Osteoblast (primary cell): ENCODE results near the gene GDF2. TPM values are rescaled to one million over a fixed set of nuclear protein-coding genes. Genes with fewer than 3 reads are reported as not detected.

Experiments
- DNase-seq: peaks from one replicate; pipeline ENCODE4 v3.0.0; 2011; ENCODE audit warnings: low spot score, mixed read lengths; ENCODE audit not compliant: insufficient read length; ENCODE audit errors: missing footprints
- H2AFZ ChIP-seq: 2 replicates; pipeline ENCODE4 v1.6.0; 2011; ENCODE audit warnings: mild to moderate bottlenecking, low read length
- H3K27ac ChIP-seq: 2 replicates; pipeline ENCODE4 v1.5.1; 2011; ENCODE audit warnings: mild to moderate bottlenecking, low read depth, low read length, moderate library complexity
- H3K27me3 ChIP-seq: 2 replicates; pipeline ENCODE4 v1.6.0; 2012; ENCODE audit warnings: mild to moderate bottlenecking, control low read depth, inconsistent platforms, low read length, moderate library complexity; ENCODE audit not compliant: insufficient read depth
- H3K36me3 ChIP-seq: 2 replicates; pipeline ENCODE4 v1.5.1; 2011; ENCODE audit warnings: mild to moderate bottlenecking, low read length, control low read depth, moderate library complexity; ENCODE audit not compliant: insufficient read depth
- H3K4me1 ChIP-seq: 2 replicates; pipeline ENCODE4 v1.5.1; 2011; ENCODE audit warnings: mild to moderate bottlenecking, low read length, control low read depth, moderate library complexity; ENCODE audit not compliant: insufficient read depth
- H3K4me2 ChIP-seq: 2 replicates; pipeline ENCODE4 v1.6.0; 2011; ENCODE audit warnings: mild to moderate bottlenecking, low read length; ENCODE audit not compliant: insufficient read depth
- H3K4me3 ChIP-seq: fragments of 200-600 bp; sonication (generic); 3 replicates; pipeline ENCODE4 v1.5.1; 2012; ENCODE audit warnings: mild to moderate bottlenecking, low read length, inconsistent platforms; ENCODE audit not compliant: insufficient read depth
- H3K79me2 ChIP-seq: 2 replicates; pipeline ENCODE4 v1.6.0; 2012; ENCODE audit warnings: mild to moderate bottlenecking, low read length, control low read depth, inconsistent platforms; ENCODE audit not compliant: insufficient read depth
- H3K9me3 ChIP-seq: 2 replicates; pipeline ENCODE4 v1.5.1; 2011; ENCODE audit warnings: low read depth, low read length, control low read depth
- H4K20me1 ChIP-seq: 2 replicates; pipeline ENCODE4 v1.6.0; 2012; ENCODE audit warnings: mild to moderate bottlenecking, low read length, control low read depth; ENCODE audit not compliant: insufficient read depth
- total RNA-seq: library from RNA; depleted of rRNA; stranded (reverse); fragments of >200 nt; gene quantifications from 2 replicates; pipeline ENCODE4 v1.2.3, GENCODE V29; 2012
- TF ChIP-seq, protein P1 (sequence below): IDR thresholded peaks from 2 replicates; pipeline ENCODE4 v1.5.1; 2011; ENCODE audit warnings: mild to moderate bottlenecking, low read depth, low read length, moderate library complexity; ENCODE audit errors: extremely low read depth

Gene GDF2
- total RNA-seq, 1 donor: not detected

DNA sequence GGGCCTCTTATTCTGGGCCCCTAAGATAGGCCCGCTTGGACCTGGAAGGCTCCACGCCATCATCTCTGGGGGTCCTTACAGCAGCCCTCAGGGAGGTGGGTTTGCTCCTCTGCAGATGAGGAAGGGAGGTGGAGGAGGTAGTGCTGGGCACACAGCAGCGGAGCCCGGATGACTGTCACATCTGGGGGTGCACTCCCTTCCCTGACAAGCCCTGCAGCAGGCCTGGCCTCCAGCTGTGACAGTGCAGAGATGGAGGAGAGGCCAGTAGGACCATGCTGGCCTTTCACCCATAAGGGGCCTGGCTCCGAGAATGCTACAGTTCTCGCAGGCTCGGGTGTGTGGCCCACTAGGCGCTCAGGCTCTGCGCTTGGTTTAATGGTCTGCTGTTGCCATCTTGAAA is 9.2 kb downstream of the GDF2 start:
- Histone ChIP-seq H3K4me2 (no peak overlapping the region), H2AFZ (no peak overlapping the region), H3K79me2 (no peaks in the 10 kb centered on the region), H4K20me1 (no peaks in the 10 kb centered on the region), H3K27ac (no peak overlapping the region), H3K9me3 (no peaks in the 10 kb centered on the region), H3K4me3 (no peak overlapping the region), H3K4me1 (no peaks in the 10 kb centered on the region), H3K36me3 (no peaks in the 10 kb centered on the region), H3K27me3 (peaks cover 22% of the 10 kb centered on the region)
- peak; percentile 3 for DNase-seq
- TF ChIP-seq, protein P1, sequence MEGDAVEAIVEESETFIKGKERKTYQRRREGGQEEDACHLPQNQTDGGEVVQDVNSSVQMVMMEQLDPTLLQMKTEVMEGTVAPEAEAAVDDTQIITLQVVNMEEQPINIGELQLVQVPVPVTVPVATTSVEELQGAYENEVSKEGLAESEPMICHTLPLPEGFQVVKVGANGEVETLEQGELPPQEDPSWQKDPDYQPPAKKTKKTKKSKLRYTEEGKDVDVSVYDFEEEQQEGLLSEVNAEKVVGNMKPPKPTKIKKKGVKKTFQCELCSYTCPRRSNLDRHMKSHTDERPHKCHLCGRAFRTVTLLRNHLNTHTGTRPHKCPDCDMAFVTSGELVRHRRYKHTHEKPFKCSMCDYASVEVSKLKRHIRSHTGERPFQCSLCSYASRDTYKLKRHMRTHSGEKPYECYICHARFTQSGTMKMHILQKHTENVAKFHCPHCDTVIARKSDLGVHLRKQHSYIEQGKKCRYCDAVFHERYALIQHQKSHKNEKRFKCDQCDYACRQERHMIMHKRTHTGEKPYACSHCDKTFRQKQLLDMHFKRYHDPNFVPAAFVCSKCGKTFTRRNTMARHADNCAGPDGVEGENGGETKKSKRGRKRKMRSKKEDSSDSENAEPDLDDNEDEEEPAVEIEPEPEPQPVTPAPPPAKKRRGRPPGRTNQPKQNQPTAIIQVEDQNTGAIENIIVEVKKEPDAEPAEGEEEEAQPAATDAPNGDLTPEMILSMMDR: no peak

DNA sequence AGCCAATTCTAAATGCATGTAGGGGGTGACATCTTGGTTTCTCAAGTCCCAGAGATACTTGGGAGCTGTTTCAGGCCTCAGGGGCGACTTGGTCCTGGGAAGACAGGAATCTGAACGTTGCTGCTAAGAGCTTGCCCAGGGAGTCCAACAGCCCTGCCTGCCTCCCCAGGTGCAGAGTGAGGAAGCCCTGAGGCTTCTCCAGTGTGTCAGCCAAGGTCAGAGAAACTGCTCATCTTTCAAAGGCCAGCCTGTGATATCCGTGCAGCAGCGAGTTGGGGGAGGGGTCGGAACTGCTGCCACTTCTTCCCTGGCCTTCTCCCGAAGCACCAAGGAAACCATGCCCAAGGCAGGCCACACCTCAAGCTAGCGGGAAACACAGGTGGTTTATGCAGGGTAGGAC is 9.7 kb downstream of the GDF2 start:
- H3K79me2 ChIP-seq: no peaks in the 10 kb centered on the region
- no peak overlapping the region for H3K27ac ChIP-seq
- H3K4me3 ChIP-seq: no peak overlapping the region
- no peaks in the 10 kb centered on the region for H3K4me1 ChIP-seq
- H3K9me3 ChIP-seq: no peaks in the 10 kb centered on the region
- no peak overlapping the region for H2AFZ ChIP-seq
- H3K36me3 ChIP-seq: no peaks in the 10 kb centered on the region
- TF ChIP-seq, protein P1: no peak
- no peaks in the 10 kb centered on the region for H4K20me1 ChIP-seq
- peaks cover 22% of the 10 kb centered on the region for H3K27me3 ChIP-seq
- H3K4me2 ChIP-seq: no peak overlapping the region
- DNase-seq: no peak

- H3K36me3 ChIP-seq: no peaks in the 10 kb centered on the region
- no peaks in the 10 kb centered on the region for H3K9me3 ChIP-seq
- no peak overlapping the region for H3K4me3 ChIP-seq
- no peaks in the 10 kb centered on the region for H4K20me1 ChIP-seq
- no peaks in the 10 kb centered on the region for H3K4me1 ChIP-seq
- H2AFZ ChIP-seq: no peak overlapping the region
- H3K27ac ChIP-seq: no peak overlapping the region
- TF ChIP-seq, protein P1: no peak
- H3K4me2 ChIP-seq: no peak overlapping the region
- peaks cover 22% of the 10 kb centered on the region for H3K27me3 ChIP-seq
- H3K79me2 ChIP-seq: no peaks in the 10 kb centered on the region
- peak; percentile 79 for DNase-seq
These were observed 10.1 kb downstream of the GDF2 start for GRCh38 chr10:47332371-47332770.

DNA sequence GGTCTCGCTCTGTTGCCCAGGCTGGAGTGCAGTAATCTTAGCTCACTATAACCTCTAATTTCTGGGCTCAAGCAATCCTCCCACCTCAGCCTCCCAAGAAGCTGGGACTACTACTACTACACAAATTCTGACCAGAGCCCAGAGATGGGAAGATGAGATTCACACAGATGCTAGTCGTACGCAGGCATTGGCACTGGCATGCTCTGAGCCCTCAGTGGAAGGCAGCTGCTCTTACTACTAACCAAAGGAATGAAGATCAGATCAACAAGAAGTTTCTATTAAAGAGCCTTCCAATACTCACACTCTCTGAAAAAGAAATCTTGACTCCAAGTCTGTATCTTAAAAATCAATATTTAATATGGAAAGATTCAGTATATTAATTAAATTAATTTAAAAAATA is 10.7 kb downstream of the GDF2 start:
- Histone ChIP-seq H3K4me2 (no peak overlapping the region), H3K36me3 (no peaks in the 10 kb centered on the region), H3K27me3 (peaks cover 22% of the 10 kb centered on the region), H3K9me3 (no peaks in the 10 kb centered on the region), H3K79me2 (no peaks in the 10 kb centered on the region), H4K20me1 (no peaks in the 10 kb centered on the region), H3K4me1 (no peaks in the 10 kb centered on the region), H3K4me3 (no peak overlapping the region), H2AFZ (no peak overlapping the region), H3K27ac (no peak overlapping the region)
- peak; percentile 76 for DNase-seq
- TF ChIP-seq, protein P1: no peak
